ENCODE data around the gene RGS9BP. TPM values are rescaled to one million over a fixed set of nuclear protein-coding genes. Genes with fewer than 3 reads are reported as not detected.
A peak's percentile ranks its signal among the peaks of the same experiment; 100 is the strongest.

RGS9BP gene
- total and polyA plus RNA-seq, 10 of the 15 experiments (the other 5 are each of a cell fraction or from before 2014, with no cell fraction given) = 0.01 to 0.10 (median 0.05) TPM; not detected in 6

DNA sequence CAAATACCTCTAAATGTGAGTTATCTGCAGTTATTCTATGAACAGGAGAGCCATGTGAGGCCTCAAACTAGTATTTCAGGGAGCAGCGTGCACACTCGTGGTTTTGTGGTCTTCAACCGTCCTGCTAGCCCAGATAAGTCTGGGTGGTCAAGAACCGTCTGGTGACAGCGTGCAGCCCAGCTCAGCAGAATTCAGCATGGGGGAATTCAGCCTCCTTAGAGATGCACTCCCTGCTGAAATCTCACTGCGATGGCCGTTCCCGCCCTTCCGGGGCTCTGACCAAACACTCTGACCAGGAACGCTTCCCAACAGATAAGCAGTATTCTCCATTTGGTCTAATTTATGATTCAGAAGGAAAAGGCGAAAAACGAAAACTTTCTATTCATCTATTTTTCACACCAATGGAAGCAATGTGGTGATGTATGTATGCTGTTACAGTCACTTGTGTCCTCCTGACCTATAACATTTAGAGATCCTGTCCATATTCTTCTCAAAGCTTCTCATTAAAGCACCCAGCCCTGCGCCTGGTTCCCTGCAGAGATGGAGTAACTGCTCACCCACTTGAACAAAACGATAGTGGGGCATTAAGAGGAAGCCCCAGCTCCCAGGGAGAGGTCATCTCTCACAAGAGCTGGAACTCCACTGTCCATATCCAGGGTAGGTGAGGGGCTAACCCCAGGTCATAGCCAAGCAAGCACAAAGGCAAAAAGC is 3.6 kb upstream of the RGS9BP start:
- H3K4me2 ChIP-seq (ENCODE audit: control insufficient read depth, insufficient read depth) = peak overlapping the region; percentile 36
- ATAC-seq = no peak
- TF ChIP-seq IRF4 (IDR thresholded peaks at IDR 0.05; ENCODE audit: low read depth, low read length) (no peak), RUNX3 (IDR thresholded peaks at IDR 0.05; ENCODE audit: low read length) (0 out of 2 replicates have a peak, but pooled peaks have one; percentile 32)
- POLR2A ChIA-PET = no interaction called here
- SMC1A ChIA-PET (ENCODE audit: uncharacterized antibody, unreplicated experiment) = interaction anchor here (1.0 kb wide), 1 partner anchor 19 kb away, joined by 4 read pairs; the partner anchor contains the start of gene NUDT19
- CTCF ChIA-PET = interaction anchor here (0.9 to 1.1 kb wide), 2 partner anchors 70 to 200 kb away, joined by 3 read pairs; no protein-coding TSS in a partner anchor
- peaks cover 43% of the 10 kb centered on the region for H3K79me2 ChIP-seq (ENCODE audit: control insufficient read depth, insufficient read depth, low read length)
- 71% methylated on average over 14 of the region's 14 CpGs for WGBS (ENCODE audit: insufficient coverage, insufficient replicate concordance, low lambda C conversion rate, missing lambda C conversion rate)
- RAD21 ChIA-PET (ENCODE audit: unreplicated experiment) = no interaction called here
- no peaks in the 10 kb centered on the region; a peak in 2 of 4 replicates for H3K36me3 ChIP-seq (ENCODE audit: control insufficient read depth in 2 of 2, insufficient read depth in 2 of 2, low read length in 1 of 2)
- no peak overlapping the region for H3K4me3 ChIP-seq
- H4K20me1 ChIP-seq (ENCODE audit: control insufficient read depth, insufficient read depth) = 0 out of 2 replicates have a peak, but pooled peaks cover 2% of the 10 kb centered on the region
- no peak overlapping the region for H2AFZ ChIP-seq (ENCODE audit: control insufficient read depth, low read depth, low read length)
- FAIRE-seq = no peak
- in situ Hi-C loops (cut with MboI) (no loop called here), intact Hi-C loops (cut with micrococcal nuclease; ENCODE audit: unreplicated experiment) (no loop called here)
- H3K9me3 ChIP-seq (replicated peaks; ENCODE audit: control insufficient read depth, insufficient read depth, low read length) = no peaks in the 10 kb centered on the region; the same call in 2 of the 3 replicates
- DNase-seq (ENCODE audit: low read depth, low spot score) = no peak
- TSS peak; percentile 22 for BruUV-seq (replicated peaks)
- peaks cover 2 to 6% of the 10 kb centered on the region in 2 experiments; a peak in 3 of 4 replicates for H3K27me3 ChIP-seq (replicated peaks in 1 of 2; ENCODE audit: control insufficient read depth in 2 of 2, insufficient read depth in 2 of 2, low read length in 1 of 2)
- H3K27ac ChIP-seq (ENCODE audit: control insufficient read depth, insufficient read depth) = no peak overlapping the region
- no peak overlapping the region for H3K9ac ChIP-seq (ENCODE audit: control insufficient read depth, insufficient read depth, low read length)
- H3K4me1 ChIP-seq (ENCODE audit: control insufficient read depth, insufficient read depth, low read length) = peaks cover 20% of the 10 kb centered on the region

DNA sequence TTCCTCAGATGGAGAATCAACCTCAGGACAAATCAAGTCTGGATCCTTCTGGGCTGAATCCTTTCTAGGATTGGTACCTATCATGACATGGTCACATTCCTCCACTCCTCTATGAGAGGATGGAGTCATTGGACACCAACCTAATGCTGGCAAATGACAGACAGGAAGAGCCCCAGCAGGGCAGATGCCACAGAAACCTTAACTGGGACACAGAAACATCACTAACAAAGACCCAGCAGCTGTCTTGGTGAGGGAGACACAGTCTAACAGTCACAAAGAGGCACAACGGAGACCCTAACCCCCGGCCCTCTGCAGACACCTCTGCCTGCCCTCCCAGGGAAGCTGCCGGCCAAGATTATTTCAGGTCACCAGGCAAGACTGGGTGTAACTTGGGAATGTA is 2.8 kb upstream of the RGS9BP start:
- H3K4me2 ChIP-seq (ENCODE audit: control insufficient read depth, insufficient read depth) = peak overlapping the region; percentile 57
- H3K79me2 ChIP-seq (ENCODE audit: control insufficient read depth, insufficient read depth, low read length) = peaks cover 43% of the 10 kb centered on the region
- DNase-seq (ENCODE audit: low read depth, low spot score) (no peak), FAIRE-seq (no peak), ATAC-seq (no peak)
- BruUV-seq (replicated peaks) = no TSS peak
- 93% methylated on average over 3 of the region's 3 CpGs for WGBS (ENCODE audit: insufficient coverage, insufficient replicate concordance, low lambda C conversion rate, missing lambda C conversion rate)
- peaks cover 2 to 7% of the 10 kb centered on the region in 2 experiments; a peak in 3 of 4 replicates for H3K27me3 ChIP-seq (replicated peaks in 1 of 2; ENCODE audit: control insufficient read depth in 2 of 2, insufficient read depth in 2 of 2, low read length in 1 of 2)
- POLR2A ChIA-PET = no interaction called here
- SMC1A ChIA-PET (ENCODE audit: uncharacterized antibody, unreplicated experiment) = interaction anchor here (1.0 kb wide), 1 partner anchor 18 kb away, joined by 4 read pairs; the partner anchor contains the start of gene NUDT19
- H3K27ac ChIP-seq (ENCODE audit: control insufficient read depth, insufficient read depth) = no peak overlapping the region
- H2AFZ ChIP-seq (ENCODE audit: control insufficient read depth, low read depth, low read length) = no peak overlapping the region
- H3K36me3 ChIP-seq (ENCODE audit: control insufficient read depth in 2 of 2, insufficient read depth in 2 of 2, low read length in 1 of 2) = no peaks in the 10 kb centered on the region; a peak in 2 of 4 replicates
- in situ Hi-C loops (cut with MboI) (no loop called here), intact Hi-C loops (cut with micrococcal nuclease; ENCODE audit: unreplicated experiment) (no loop called here)
- CTCF ChIA-PET = no interaction called here
- RAD21 ChIA-PET (ENCODE audit: unreplicated experiment) = no interaction called here
- H3K4me3 ChIP-seq = peak overlapping the region; percentile 83; the same call in 1 of the 2 replicates
- no peaks in the 10 kb centered on the region; the same call in 2 of the 3 replicates for H3K9me3 ChIP-seq (replicated peaks; ENCODE audit: control insufficient read depth, insufficient read depth, low read length)
- peaks cover 20% of the 10 kb centered on the region for H3K4me1 ChIP-seq (ENCODE audit: control insufficient read depth, insufficient read depth, low read length)
- H3K9ac ChIP-seq (ENCODE audit: control insufficient read depth, insufficient read depth, low read length) = no peak overlapping the region
- H4K20me1 ChIP-seq (ENCODE audit: control insufficient read depth, insufficient read depth) = 0 out of 2 replicates have a peak, but pooled peaks cover 2% of the 10 kb centered on the region
- no peak for TF ChIP-seq KLF5 (IDR thresholded peaks at IDR 0.05; ENCODE audit: partially characterized antibody)
- TF ChIP-seq PML (IDR thresholded peaks at IDR 0.05; ENCODE audit: low read length) = no peak
- no peak for TF ChIP-seq SP1 (IDR thresholded peaks at IDR 0.05; ENCODE audit: low read depth, low read length)
- TF ChIP-seq BRCA1 (IDR thresholded peaks at IDR 0.05; ENCODE audit: low read depth, low read length) = no peak
- TF ChIP-seq ZBTB40 (IDR thresholded peaks at IDR 0.05; ENCODE audit: borderline replicate concordance) = no peak
- TF ChIP-seq HDAC6 (IDR thresholded peaks at IDR 0.05; ENCODE audit: unreplicated experiment) = no peak
- TF ChIP-seq ZBTB33 (IDR thresholded peaks at IDR 0.05) = no peak
- TF ChIP-seq PAX5 (IDR thresholded peaks at IDR 0.05; ENCODE audit: borderline replicate concordance, low read depth, low read length) = no peak
- TF ChIP-seq FOS (IDR thresholded peaks at IDR 0.05; ENCODE audit: borderline replicate concordance, extremely low read depth, insufficient read length) = no peak
